Measurements from ENCODE around the gene SCD5. TPM values are rescaled to one million over a fixed set of nuclear protein-coding genes. Genes with fewer than 3 reads are reported as not detected.

The SCD5 gene
- total RNA-seq, 6 donors from 2014 or later: 17.8 to 40.3 (median 25.3) TPM

- no peaks in the 10 kb centered on the region for H3K36me3 ChIP-seq
- H3K4me3 ChIP-seq: no peak overlapping the region
- peak overlapping the region in 3 of 4 donors; percentile 18 to 43 (median 18) for H3K27ac ChIP-seq
- H3K9me3 ChIP-seq: no peaks in the 10 kb centered on the region
- DNase-seq (no peak), ATAC-seq (ENCODE audit: low FRiP score in 2 of 2) (peak in 1 of 2 donors; percentile 37)
- no peaks in the 10 kb centered on the region for H3K27me3 ChIP-seq
- H3K4me1 ChIP-seq: no peaks in the 10 kb centered on the region
- TF ChIP-seq CTCF (IDR thresholded peaks at IDR 0.05) (no peak), POLR2AphosphoS5 (IDR thresholded peaks at IDR 0.05) (no peak), POLR2A (IDR thresholded peaks at IDR 0.05) (no peak), EP300 (IDR thresholded peaks at IDR 0.05) (no peak)
- WGBS, 2 donors: 50% methylated on average over 8 of the region's 8 CpGs
Observed at GRCh38 chr4:82753725-82754410, 44.7 kb downstream of the SCD5 start.

- H3K27me3 ChIP-seq: no peaks in the 10 kb centered on the region
- H3K9me3 ChIP-seq: no peaks in the 10 kb centered on the region
- no peak for ATAC-seq (ENCODE audit: low FRiP score in 2 of 2)
- H3K36me3 ChIP-seq: no peaks in the 10 kb centered on the region
- H3K4me1 ChIP-seq: no peaks in the 10 kb centered on the region
- H3K4me3 ChIP-seq: no peak overlapping the region
- H3K27ac ChIP-seq: peak overlapping the region; percentile 12 to 43 (median 27)
- 84 to 86% methylated on average over 1 to 4 of the region's 4 CpGs for WGBS, 2 donors
- no peak for TF ChIP-seq EP300 (IDR thresholded peaks at IDR 0.05)
- no peak for TF ChIP-seq POLR2A (IDR thresholded peaks at IDR 0.05)
- no peak for TF ChIP-seq POLR2AphosphoS5 (IDR thresholded peaks at IDR 0.05)
- no peak for TF ChIP-seq CTCF (IDR thresholded peaks at IDR 0.05)
- no peak for DNase-seq
Observed at GRCh38 chr4:82753238-82753637, 45.4 kb downstream of the SCD5 start.

- DNase-seq: no peak
- ATAC-seq (ENCODE audit: low FRiP score in 2 of 2): no peak
- H3K4me1 ChIP-seq: peaks cover 0 to 4% (median 0%) of the 10 kb centered on the region in 4 donors
- no peak overlapping the region for H3K27ac ChIP-seq
- H3K36me3 ChIP-seq: no peaks in the 10 kb centered on the region
- no peaks in the 10 kb centered on the region for H3K27me3 ChIP-seq
- no peak for TF ChIP-seq POLR2AphosphoS5 (IDR thresholded peaks at IDR 0.05)
- TF ChIP-seq EP300 (IDR thresholded peaks at IDR 0.05): no peak
- no peak for TF ChIP-seq POLR2A (IDR thresholded peaks at IDR 0.05)
- no peak for TF ChIP-seq CTCF (IDR thresholded peaks at IDR 0.05)
- H3K9me3 ChIP-seq: no peaks in the 10 kb centered on the region
- 85 to 91% methylated on average over 6 of the region's 6 CpGs for WGBS, 2 donors
- H3K4me3 ChIP-seq: no peak overlapping the region
Observed at GRCh38 chr4:82748810-82749470, 49.7 kb downstream of the SCD5 start.

DNA sequence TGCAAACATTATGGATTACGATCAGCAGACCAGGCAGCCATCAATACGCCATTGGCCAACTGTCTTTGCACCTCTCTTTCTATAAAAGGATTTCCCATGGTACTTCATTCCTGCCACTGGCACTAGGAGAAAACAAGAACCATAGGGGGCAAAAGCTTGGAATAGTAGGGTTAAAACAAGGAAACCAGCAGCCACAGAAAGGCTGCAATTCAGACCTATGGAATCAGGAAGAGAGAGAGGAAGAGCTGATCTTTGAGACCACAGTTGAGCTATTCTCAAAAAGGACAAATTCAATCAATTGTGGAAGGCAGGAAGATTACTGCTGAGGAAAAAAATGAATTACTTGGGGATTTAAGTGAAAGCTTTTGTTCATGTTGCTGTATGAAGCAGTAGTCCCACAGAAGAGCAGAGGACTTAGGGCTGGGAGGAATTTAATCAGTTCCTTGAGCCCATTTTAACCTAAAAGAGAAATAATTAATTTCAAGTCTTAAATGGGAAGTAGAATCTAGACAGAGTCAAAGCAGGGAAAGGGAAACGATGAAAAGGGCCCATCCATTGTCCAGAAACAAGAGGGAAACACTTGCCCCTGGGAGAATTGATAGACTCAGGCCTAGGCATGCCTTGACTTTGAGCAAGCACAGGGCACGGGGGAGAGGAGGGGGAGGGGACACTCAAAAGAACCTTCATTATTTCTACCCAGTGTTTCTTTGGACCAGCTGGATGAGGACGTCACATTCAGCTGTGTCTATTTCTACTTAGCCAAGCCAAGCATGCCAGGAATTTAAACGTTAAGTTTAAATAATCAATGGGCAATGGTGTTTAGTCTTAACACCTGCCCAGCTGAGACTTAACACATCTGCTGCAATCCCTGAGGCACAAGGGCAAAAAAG, 50.7 kb downstream of the SCD5 start:
- H3K9me3 ChIP-seq: no peaks in the 10 kb centered on the region
- no peaks in the 10 kb centered on the region for H3K36me3 ChIP-seq
- no peaks in the 10 kb centered on the region for H3K27me3 ChIP-seq
- ATAC-seq (ENCODE audit: low FRiP score in 2 of 2) (no peak), DNase-seq (no peak)
- WGBS, 2 donors: 71 to 74% methylated on average over 6 of the region's 6 CpGs
- TF ChIP-seq POLR2A (IDR thresholded peaks at IDR 0.05) (no peak), POLR2AphosphoS5 (IDR thresholded peaks at IDR 0.05) (no peak), EP300 (IDR thresholded peaks at IDR 0.05) (no peak)
- H3K27ac ChIP-seq: no peak overlapping the region
- H3K4me3 ChIP-seq: no peak overlapping the region
- H3K4me1 ChIP-seq: peaks cover 0 to 4% (median 0%) of the 10 kb centered on the region in 4 donors

Measured in upper lobe of left lung (tissue), 6 donors.